ENCODE data around the gene WSB2. TPM values are rescaled to one million over a fixed set of nuclear protein-coding genes. Genes with fewer than 3 reads are reported as not detected.

Gene WSB2
- total and polyA plus RNA-seq, 2 of the 8 experiments (the other 6 are each of a cell fraction or from before 2014, with no cell fraction given): 47.5 to 58.2 TPM

- TF ChIP-seq SIRT6 (IDR thresholded peaks at IDR 0.05; ENCODE audit: low read length) (no peak), CEBPB (IDR thresholded peaks at IDR 0.05; ENCODE audit: low read depth, low read length) (no peak), CTCF (IDR thresholded peaks at IDR 0.05; ENCODE audit: control extremely low read depth in 1 of 3, insufficient read depth in 1 of 3, low read depth in 1 of 3, low read length in 3 of 3) (no peak), HDAC6 (IDR thresholded peaks at IDR 0.05; ENCODE audit: low read depth, low read length) (no peak), BACH1 (IDR thresholded peaks at IDR 0.05; ENCODE audit: low read length) (no peak)
Observed at GRCh38 chr12:118107011-118107410, 46.0 kb upstream of the WSB2 start (continued).
